ENCODE data around the gene ARHGEF1. TPM values are rescaled to one million over a fixed set of nuclear protein-coding genes. Genes with fewer than 3 reads are reported as not detected.

ARHGEF1 gene
- total and polyA plus RNA-seq, 12 donors, result 20.2 to 143 (median 30.2) TPM

DNA sequence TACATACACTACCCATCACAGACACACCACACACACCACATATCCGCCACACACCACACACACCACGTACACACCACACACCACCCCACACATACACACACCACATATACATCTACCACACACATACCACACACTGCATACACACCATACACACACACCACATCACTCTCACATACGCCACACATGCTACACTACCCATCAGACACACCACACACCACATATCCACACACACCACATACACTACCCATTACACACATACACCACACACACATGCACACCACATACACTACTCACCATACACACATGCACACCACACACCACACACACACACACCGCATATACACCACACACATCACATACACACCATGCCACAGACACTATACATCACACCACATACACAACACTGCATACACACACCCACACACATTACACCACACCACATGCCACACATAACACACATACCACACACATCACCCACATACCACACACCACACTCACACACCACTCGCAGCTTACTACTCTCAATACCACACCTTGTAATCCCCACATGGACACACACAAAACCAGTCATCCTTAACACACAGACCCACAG, 35.8 kb downstream of the ARHGEF1 start:
- Histone ChIP-seq H3K4me3 (no peak overlapping the region), H3K4me1 (peaks cover 0 to 3% (median 0%) of the 10 kb centered on the region in 9 donors), H3K27me3 (peaks cover 14 to 92% (median 86%) of the 10 kb centered on the region in 7 donors), H3K27ac (no peak overlapping the region), H3K36me3 (no peaks in the 10 kb centered on the region), H3K9me3 (no peaks in the 10 kb centered on the region)
- TF ChIP-seq, protein P1, sequence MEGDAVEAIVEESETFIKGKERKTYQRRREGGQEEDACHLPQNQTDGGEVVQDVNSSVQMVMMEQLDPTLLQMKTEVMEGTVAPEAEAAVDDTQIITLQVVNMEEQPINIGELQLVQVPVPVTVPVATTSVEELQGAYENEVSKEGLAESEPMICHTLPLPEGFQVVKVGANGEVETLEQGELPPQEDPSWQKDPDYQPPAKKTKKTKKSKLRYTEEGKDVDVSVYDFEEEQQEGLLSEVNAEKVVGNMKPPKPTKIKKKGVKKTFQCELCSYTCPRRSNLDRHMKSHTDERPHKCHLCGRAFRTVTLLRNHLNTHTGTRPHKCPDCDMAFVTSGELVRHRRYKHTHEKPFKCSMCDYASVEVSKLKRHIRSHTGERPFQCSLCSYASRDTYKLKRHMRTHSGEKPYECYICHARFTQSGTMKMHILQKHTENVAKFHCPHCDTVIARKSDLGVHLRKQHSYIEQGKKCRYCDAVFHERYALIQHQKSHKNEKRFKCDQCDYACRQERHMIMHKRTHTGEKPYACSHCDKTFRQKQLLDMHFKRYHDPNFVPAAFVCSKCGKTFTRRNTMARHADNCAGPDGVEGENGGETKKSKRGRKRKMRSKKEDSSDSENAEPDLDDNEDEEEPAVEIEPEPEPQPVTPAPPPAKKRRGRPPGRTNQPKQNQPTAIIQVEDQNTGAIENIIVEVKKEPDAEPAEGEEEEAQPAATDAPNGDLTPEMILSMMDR (IDR thresholded peaks at IDR 0.05), result no peak
- WGBS, 2 donors, result 91 to 95% methylated on average over 5 of the region's 5 CpGs
- ATAC-seq, result no peak
- no peak for DNase-seq
- intact Hi-C loops (cut with DNase I), result no loop called here

DNA sequence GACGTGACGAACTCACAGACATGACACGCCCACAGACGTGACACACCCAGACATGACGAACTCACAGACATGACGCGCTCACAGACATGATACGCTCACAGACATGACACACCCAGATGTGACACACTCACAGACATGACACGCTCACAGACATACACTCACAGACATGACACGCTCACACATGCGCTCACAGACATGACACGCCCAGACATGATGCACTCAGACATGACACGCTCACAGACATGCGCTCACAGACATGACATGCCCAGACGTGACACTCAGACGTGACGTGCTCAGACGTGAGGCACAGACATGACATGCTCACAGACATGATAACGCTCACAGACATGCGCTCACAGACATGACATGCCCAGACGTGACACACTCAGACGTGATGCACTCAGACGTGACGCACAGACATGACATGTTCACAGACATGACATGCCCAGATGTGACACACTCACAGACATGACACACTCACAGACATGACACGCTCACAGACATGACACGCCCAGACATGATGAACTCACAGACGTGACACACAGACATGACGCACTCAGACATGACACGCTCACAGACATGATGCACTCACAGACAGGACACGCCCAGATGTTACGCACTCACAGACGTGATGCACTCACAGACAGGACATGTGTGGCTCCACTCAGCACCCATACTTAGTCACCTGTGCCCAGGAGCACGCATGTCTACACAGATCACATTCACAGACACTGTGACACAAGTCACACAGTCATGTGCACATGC, 37.1 kb downstream of the ARHGEF1 start:
- WGBS, 2 donors, result 85 to 86% methylated on average over 33 of the region's 33 CpGs
- Histone ChIP-seq H3K9me3 (no peaks in the 10 kb centered on the region), H3K27ac (no peak overlapping the region), H3K4me1 (peaks cover 0 to 2% (median 0%) of the 10 kb centered on the region in 9 donors), H3K36me3 (no peaks in the 10 kb centered on the region), H3K27me3 (peaks cover 14 to 96% (median 91%) of the 10 kb centered on the region in 7 donors), H3K4me3 (no peak overlapping the region)
- ATAC-seq, result no peak
- TF ChIP-seq, protein P1 (IDR thresholded peaks at IDR 0.05), result no peak
- intact Hi-C loops (cut with DNase I), result no loop called here
- no peak for DNase-seq

DNA sequence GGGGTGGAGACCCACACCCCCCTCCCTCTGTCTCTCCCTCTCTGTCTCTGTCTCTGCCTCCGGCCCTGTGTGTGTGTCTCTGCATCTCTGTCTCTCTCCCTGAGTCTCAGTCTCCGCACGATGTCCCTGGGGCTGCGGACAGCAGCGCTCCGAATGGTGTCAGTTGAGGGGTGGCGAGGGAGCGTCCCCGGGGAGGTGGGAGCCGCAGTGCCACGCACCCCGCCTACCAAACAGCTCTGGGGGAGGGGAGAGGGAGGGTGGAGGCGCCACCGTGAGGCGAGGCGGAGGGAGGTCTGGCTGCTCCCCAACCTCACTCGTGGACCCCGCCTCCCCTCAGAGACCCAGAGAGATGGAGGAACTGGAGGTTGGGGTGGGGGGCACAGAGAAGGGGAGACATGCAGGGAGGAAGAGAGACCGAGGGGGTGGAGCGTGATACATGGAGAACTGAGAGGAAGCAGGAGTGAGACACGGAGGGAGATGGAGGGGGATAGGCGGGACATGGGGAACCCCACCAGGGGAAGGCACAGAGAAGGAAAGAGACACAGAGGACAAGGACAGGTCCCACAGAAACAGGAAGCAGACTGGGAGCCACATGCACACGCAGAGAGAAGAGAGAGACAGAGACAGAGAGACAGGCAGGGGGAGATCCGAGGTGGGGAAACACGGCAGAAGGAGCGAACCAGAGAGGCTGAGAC, 38.0 kb downstream of the ARHGEF1 start:
- H3K4me3 ChIP-seq, result no peak overlapping the region
- H3K27me3 ChIP-seq, result peaks cover 18 to 96% (median 91%) of the 10 kb centered on the region in 7 donors
- no peak for DNase-seq
- no peaks in the 10 kb centered on the region for H3K36me3 ChIP-seq
- H3K27ac ChIP-seq, result no peak overlapping the region
- TF ChIP-seq, protein P1 (IDR thresholded peaks at IDR 0.05), result no peak
- H3K4me1 ChIP-seq, result no peaks in the 10 kb centered on the region
- H3K9me3 ChIP-seq, result no peaks in the 10 kb centered on the region
- intact Hi-C loops (cut with DNase I), result no loop called here
- no peak for ATAC-seq
- WGBS, 2 donors, result 5 to 8% methylated on average over 26 of the region's 26 CpGs
